GM10847 (cell line): Measurements from ENCODE around the gene PNMT.

Experiments used
- POLR2A ChIP-seq: IDR thresholded peaks from 2 replicates; pipeline ENCODE4 v1.6.1; 2011; ENCODE audit not compliant: insufficient read length; ENCODE audit errors: extremely low read depth

The PNMT gene

DNA sequence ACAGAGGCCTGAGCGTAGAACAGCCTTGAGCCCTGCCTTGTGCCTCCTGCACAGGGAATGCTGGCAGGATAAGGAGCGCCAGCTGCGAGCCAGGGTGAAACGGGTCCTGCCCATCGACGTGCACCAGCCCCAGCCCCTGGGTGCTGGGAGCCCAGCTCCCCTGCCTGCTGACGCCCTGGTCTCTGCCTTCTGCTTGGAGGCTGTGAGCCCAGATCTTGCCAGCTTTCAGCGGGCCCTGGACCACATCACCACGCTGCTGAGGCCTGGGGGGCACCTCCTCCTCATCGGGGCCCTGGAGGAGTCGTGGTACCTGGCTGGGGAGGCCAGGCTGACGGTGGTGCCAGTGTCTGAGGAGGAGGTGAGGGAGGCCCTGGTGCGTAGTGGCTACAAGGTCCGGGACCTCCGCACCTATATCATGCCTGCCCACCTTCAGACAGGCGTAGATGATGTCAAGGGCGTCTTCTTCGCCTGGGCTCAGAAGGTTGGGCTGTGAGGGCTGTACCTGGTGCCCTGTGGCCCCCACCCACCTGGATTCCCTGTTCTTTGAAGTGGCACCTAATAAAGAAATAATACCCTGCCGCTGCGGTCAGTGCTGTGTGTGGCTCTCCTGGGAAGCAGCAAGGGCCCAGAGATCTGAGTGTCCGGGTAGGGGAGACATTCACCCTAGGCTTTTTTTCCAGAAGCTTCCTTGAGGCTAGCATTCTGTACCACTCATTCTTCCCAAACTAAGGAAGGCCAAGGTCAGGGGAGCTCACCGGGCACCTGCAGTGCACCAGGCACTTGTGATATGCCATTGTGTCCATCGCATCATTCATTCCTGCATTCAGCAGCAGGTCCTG is 1.9 kb downstream of the PNMT start:
- TF ChIP-seq POLR2A, result no peak

DNA sequence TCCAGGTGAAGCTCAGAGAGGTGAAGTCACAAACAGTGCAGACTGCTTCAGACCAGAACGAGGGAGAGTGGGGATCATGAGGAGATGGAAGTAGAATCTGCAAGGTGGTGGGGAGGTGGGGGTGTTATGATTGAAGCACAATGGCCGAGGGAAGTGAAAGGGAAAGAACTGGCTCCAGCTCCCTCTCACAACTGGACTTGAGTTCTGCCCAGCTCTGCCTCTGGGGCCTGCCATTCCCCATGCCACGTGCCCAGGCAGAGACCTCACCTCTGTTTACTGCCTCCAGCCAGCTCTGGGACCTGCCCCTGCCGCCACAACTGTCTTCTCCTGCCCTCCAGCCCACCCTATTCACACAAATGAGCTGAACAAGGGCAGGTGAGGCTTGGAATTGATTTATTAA is 2.5 kb downstream of the PNMT start:
- no peak for TF ChIP-seq POLR2A

DNA sequence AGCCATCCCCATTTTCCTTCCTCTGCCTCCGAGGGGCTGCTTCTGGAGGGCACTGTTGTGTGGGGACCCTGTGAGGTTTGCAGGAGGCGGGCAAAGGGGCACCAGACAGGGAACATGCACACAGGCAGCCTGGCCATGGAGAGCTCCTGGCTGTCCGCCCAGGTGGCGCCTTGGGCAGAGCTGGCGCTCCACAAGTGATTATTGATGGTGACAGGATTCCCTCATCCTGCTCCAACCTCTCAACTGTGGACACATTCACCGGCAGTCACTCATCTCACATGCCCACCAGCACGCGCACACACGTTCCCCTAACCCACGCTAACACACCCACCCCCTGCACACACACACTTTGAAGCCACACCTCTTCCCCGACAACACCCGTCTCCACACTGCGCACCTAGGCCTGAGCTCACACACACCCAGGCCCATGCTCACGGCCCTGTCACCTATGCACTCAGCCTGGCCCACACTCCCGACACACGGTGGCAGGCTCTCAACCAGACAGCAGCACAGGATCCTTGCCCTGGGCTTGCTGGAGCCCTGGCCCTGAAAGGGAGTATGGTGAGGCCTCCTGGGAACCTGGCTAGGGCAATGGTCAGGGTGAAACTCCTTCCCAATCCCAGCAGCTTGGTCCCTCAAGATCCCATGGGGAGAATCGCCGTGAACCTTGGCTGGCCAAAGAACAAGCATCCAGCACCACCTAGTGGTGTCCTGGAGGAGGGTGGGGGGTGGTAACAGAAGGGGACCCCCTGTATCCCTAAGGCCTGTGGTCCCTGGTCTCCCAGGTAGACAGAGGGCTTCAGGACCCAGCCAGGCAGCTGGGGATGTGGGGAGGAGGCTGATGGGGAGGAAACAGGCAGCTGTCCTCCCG is 3.6 kb downstream of the PNMT start:
- TF ChIP-seq POLR2A, result no peak

DNA sequence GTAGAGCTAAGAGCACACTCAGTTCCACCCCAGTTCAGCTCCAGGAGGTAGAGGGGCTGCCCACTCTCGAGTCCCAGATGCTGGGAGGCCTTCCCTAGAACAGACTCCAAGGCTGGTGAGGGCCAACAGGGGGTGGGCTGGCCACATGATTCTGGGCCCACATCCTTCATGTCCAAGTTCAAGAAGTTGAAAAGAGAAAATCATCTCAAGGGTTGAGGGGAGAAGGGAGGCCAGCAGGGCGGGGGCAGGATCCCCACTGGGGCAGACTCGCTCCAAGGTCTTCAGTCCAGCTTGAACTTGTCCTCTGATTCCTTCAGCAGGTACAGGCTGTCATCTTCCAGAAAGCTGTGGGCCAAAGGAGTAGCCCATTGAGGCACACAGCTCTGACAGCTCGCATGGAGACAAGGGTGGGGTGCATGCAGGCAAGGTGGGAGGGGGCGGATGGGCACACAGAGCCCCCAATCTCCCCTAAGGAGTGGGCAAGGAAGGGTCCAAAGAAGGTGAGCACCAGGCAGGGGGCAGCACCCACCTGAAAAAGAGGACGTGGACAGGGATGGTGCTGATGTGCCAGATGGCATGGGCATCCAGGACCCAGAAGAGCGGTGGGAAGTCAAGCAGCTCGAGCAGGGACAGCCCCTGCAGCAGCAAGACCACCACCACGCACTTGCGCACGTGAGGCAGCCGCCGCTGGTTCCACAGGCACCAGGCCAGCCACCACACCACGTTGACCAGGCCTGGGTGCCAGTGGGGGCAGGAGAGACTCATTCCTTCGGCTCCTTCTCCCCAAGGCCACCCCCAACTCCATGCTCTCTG is 4.5 kb downstream of the PNMT start:
- TF ChIP-seq POLR2A, result no peak

DNA sequence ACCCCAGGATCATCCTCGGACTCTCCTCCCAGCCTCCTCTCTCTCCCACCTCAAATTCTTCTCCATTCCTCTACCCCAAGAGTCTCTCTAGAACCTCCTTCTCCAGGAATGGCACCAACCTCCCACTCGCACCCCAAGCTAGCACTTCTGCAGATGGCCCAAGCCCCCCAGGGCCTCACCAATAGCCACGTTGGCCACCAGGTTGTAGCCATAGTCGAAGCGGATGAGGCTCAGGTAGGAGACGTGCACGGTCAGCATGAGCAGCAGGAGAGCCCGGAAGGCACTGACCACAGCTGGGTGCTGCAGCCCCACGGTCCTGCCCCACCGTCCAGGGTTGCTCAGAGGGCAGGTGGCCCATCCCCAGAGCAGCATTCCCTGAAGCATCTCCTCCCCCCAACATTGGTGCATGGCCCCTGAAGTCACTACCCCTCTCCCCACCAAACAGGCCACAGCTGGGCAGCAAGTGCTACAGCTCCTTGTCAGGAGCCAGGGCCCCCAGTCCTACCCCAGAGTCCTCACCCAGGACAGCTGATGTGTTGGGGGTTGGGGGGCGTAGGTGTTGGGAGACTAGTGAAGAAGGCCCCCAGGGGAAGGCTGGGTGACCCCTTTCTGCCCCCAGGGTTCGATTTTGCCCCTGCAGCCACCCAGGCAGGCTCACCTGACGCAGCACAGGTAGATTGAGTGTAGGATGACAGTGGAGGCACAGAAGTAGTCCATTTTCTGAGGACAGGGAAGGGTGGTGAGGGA is 5.3 kb downstream of the PNMT start:
- TF ChIP-seq POLR2A, result no peak

DNA sequence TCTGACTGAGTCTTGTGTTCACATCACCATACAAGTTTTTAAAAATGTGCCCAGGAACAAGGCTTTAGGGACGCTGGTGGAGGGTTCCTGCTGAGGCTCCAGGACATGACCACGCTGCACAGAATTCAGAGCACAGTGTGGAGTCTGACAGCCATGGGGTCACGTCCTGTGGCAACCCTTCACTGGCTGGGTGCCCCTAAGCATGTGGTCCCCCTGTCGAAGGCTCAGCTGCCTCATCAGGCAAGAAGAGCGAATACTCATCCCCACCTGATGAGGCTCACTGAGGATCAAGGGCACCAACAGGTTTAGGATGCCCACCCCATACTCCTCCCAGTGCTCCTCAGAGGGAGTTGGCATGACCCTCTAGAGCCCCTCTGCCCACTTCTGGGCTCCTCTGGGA is 5.9 kb downstream of the PNMT start:
- no peak for TF ChIP-seq POLR2A

DNA sequence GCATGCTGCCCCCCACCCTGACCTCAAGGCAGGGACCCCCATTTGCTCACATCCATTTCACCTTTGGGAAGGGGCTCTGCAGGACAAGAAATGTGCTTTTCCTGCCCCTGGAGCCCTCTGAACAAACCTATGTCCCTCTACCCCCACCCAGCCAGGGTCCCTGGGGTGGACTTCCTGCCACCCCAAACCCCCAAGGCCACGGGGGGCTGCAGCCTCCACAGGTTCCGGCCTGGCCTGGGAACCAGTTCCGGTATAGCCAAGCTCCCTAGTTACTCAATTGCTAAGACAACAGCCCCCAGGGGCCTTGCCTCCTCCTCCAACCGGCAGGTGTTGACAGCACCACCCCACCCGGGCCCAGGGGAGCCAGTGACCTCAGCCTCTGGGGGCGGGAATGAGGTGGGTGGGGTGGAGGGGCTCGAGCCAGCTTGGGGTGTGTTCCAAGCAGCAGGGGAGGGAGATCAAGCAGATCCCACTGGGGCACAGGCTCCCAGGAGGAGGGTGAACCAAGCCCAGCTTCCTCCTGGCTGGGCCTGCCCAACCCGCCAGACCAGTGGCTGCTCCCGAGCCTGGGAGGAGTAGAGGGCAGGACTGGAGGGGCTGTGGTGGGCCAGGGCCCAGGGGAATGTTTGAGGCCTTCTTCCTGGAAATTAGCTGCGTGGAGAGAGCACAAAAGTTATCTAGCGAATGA is 6.6 kb downstream of the PNMT start:
- no peak for TF ChIP-seq POLR2A

DNA sequence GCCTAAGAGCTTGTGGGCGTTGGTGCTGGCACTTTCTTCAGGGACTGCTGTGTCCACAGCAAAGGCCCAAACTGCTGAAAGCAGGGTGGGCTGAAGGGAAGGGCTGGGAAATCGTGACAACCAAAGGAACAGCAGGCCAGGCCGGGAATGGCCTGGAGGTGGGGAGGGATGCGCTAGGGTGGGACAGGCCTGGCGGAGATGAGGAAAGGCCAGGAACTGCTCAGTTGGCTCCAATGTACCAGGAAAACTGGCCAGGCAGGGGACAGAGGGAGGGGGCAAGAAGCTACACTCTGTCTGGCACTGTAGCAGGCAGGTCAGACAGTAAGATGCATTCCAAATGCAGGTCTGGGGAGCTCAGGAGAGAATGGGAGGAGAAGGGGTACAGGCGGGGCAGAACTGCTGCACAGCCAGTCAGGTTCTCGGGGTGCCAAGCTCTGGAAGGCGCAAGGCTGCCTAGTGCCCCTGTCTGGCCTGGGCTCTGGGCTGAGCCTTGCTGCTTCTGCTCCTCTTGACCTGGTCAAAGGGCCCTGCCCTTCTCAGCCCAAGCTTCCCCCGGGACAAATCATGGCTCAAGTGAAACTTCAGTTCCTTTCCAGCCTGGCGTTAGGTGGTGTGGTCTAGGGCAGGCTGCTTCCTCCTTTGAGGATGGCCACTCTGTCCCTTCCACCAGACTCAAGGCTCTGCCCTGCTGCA is 7.3 kb downstream of the PNMT start:
- no peak for TF ChIP-seq POLR2A

DNA sequence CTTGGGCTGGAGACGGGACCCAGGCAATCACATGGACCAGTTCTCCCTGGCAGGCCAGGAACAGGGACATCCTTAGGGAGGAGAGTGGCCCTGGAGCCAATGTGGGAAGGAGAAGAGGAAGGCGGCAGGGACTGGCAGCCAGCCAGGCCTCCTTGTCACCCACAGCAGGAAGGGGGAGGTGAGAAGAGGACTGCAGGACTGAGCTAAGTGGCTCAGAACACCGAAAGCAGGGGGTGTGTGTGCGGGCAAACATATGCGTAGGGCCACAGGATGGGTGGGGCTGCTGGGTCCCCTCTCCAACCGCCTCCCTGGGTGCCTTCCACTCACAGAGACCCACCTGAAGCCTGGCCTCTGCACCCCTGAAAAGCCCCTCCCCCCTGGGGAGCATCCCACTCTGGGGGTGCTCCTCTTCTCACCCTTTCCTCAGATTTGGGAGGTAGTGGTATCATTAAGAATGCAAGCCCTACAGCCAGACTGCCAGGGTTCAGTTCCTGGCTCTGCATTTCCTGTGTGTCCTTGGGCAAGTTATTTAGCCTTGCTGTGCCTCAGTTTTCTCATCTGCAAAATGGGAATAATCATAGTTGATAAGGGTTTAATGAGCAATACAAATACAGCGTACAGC is 8.1 kb downstream of the PNMT start:
- no peak for TF ChIP-seq POLR2A

DNA sequence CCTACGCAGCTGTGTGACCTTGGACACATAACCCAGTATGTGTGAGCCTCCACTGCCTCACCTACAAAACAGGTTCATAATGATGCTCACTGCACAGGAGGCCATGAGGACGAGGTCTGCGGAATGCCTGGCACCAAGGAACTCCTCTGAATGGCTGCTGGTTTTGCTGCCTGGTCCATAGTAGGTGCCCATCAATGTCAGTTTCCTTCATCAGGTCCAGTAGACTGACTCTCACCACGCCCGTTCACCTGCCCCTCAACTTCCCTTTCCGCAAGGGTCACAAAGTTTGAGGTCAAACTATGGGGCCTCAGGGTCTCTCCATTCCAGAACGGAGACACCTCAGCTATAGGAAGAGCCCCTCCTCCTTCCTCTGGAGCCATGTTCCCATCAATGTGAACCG is 8.8 kb downstream of the PNMT start:
- no peak for TF ChIP-seq POLR2A

DNA sequence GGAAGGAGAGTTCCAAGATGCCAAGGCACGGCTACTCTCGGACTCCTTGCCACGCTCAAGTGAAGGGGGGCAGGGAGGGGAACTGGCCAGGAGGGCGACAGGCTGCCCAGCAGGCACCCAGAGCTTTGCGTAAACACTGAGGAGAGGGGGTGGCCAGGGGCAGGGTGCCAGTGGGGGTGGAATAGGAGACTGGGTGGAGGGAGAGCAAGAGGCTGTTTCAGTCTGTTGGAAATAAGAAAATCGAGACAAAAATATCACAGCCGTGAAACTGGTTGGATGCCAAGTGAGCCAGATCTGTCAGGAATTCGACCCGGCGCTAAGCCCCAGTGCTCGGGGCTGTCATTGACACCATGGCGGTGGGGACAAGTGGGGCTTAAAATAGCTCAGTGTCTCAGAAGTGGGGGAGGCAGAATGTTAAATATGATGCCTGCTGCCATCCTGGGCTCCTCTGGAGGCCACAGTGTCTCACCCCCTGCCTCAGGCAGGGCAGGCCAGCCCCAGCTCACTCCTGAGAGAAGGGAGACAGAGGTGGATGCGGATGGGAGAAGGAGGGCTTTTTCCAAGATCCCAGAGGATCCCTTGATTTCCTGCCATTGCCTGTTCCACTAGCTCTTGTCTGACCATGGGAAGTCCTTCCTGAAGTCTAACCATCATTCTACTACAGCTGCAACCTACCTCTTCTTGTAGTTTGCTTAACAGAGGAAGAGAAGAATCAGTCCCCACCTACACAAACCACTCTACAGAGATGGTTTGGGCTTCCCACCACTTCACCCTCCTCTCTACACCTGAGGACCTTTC is 9.5 kb downstream of the PNMT start:
- TF ChIP-seq POLR2A, result no peak

DNA sequence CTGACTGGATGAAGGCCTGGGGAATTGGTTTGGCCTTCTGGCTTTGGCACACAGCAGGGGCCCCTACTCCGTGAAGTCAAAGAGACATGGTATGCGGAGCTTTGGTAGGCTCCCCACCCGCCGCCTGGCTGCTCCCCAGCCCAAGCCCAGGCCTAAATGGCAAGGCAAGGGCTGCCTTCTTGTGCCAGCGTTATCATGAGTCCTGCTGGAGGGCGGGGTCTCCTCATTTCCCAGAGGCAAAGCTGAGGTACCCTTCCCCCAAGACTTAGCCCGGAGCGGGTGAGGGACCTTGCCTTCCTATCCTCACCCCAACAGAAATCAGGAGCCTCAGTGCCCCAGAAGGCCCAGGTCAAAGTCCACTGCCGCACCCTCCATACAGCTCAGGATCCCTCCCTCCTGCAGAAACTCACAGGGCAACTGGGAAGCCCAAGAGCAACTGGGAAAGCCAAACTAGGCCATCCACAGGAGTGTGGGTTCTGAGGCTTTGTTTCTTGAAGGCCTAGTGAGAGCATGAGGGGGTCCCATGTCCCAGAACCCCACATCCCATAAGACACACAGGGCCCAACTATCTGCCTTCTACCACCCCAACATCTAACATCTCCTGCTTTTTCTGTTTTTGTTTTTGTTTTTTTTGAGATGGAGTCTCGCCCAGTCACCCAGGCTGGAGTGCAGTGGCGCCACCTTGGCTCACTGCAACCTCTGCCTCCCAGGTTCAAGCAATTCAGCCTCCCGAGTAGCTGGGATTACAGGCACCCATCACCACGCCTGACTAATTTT is 10.3 kb downstream of the PNMT start:
- no peak for TF ChIP-seq POLR2A
